OCI-LY7 (cell line): ENCODE measurements around the gene CCR5AS.

ENCODE experiments used
- BruUV-seq: library from RNA; stranded (reverse); fragments of 400-500 nt; replicated peaks from 2 replicates; lab custom pipeline; 2021; lab: Mats Ljungman, UMichigan
- CTCF ChIA-PET: fragments of 300-600 bp; sonication (Branson Sonifier 250); formaldehyde crosslinking; loops from one replicate; lab custom pipeline; 2022; ENCODE audit warnings: antibody characterized with exemption; ENCODE audit not compliant: unreplicated experiment; lab: Charles Lee
- POLR2A ChIA-PET: fragments of 300-600 bp; sonication (Branson Sonifier 250); formaldehyde crosslinking; loops from one replicate; lab custom pipeline; 2022; ENCODE audit warnings: antibody characterized with exemption; lab: Charles Lee
- DNase-seq: peaks from one replicate; pipeline ENCODE4 v3.0.0-alpha.2; 2015; ENCODE audit warnings: low spot score
- H2AFZ ChIP-seq: fragments of 200-600 bp; sonication (generic), shearing (Covaris generic); 2 replicates; pipeline ENCODE4 v1.6.1; 2014; ENCODE audit warnings: mild to moderate bottlenecking, antibody characterized with exemption, low read length, moderate library complexity
- H3K27ac ChIP-seq: fragments of 200-600 bp; sonication (generic); 2 replicates; pipeline ENCODE4 v1.5.1; 2014; ENCODE audit warnings: mixed run types, low read depth, mild to moderate bottlenecking, moderate library complexity, low read length, inconsistent platforms; ENCODE audit not compliant: poor library complexity, severe bottlenecking
- H3K36me3 ChIP-seq: fragments of 200-600 bp; sonication (generic); 2 replicates; pipeline ENCODE4 v1.6.1; 2014; ENCODE audit warnings: mild to moderate bottlenecking, antibody characterized with exemption, low read length, moderate library complexity, mixed read lengths; ENCODE audit not compliant: insufficient read depth
- H3K4me1 ChIP-seq: fragments of 200-600 bp; sonication (generic); 2 replicates; pipeline ENCODE4 v1.5.1; 2014; ENCODE audit warnings: mild to moderate bottlenecking, low read length; ENCODE audit not compliant: insufficient read depth, poor library complexity, severe bottlenecking
- H3K4me2 ChIP-seq: fragments of 200-600 bp; sonication (generic); 2 replicates; pipeline ENCODE4 v1.6.1; 2014; ENCODE audit warnings: mild to moderate bottlenecking, low read length
- H3K4me3 ChIP-seq: fragments of 200-600 bp; sonication (generic); 2 replicates; pipeline ENCODE4 v1.5.1; 2014; ENCODE audit warnings: mild to moderate bottlenecking, low read depth, low read length; ENCODE audit not compliant: poor library complexity, severe bottlenecking
- H3K79me2 ChIP-seq: fragments of 200-600 bp; sonication (generic); 2 replicates; pipeline ENCODE4 v1.6.1; 2016; ENCODE audit warnings: low read depth, mild to moderate bottlenecking, low read length, moderate library complexity, mixed read lengths; ENCODE audit not compliant: insufficient read depth
- H3K9me2 ChIP-seq: fragments of 200-600 bp; sonication (generic); 2 replicates; pipeline ENCODE4 v1.6.1; 2016; ENCODE audit warnings: mild to moderate bottlenecking, low read length, mixed read lengths; ENCODE audit not compliant: insufficient read depth
- H3K9me3 ChIP-seq: fragments of 200-600 bp; sonication (generic); 2 replicates; pipeline ENCODE4 v1.6.1; 2014; ENCODE audit warnings: mild to moderate bottlenecking, mixed run types, low read length, mixed read lengths
- H4K20me1 ChIP-seq: fragments of 200-600 bp; sonication (generic); 2 replicates; pipeline ENCODE4 v1.6.1; 2014; ENCODE audit warnings: mild to moderate bottlenecking, antibody characterized with exemption, low read length, moderate library complexity, mixed read lengths; ENCODE audit not compliant: insufficient read depth
- EZH2phosphoT487 ChIP-seq: fragments of 200-600 bp; sonication (generic); IDR thresholded peaks from 2 replicates; pipeline ENCODE4 v1.6.1; 2018; ENCODE audit warnings: low read depth, borderline replicate concordance, mild to moderate bottlenecking, mixed run types, antibody characterized with exemption, low read length, moderate library complexity, mixed read lengths
- intact Hi-C: fragments of 100-400 bp; cut with micrococcal nuclease; formaldehyde crosslinking; loops from one replicate; pipeline ENCODE4 v1.10.0; 2022; ENCODE audit not compliant: unreplicated experiment
- TF ChIP-seq, protein P1 (sequence below): fragments of 200-600 bp; sonication (generic); conservative IDR thresholded peaks from 2 replicates; pipeline ENCODE4 v1.5.1; 2014; ENCODE audit warnings: mild to moderate bottlenecking, antibody characterized with exemption, low read length, moderate library complexity, mixed read lengths

The CCR5AS gene

DNA sequence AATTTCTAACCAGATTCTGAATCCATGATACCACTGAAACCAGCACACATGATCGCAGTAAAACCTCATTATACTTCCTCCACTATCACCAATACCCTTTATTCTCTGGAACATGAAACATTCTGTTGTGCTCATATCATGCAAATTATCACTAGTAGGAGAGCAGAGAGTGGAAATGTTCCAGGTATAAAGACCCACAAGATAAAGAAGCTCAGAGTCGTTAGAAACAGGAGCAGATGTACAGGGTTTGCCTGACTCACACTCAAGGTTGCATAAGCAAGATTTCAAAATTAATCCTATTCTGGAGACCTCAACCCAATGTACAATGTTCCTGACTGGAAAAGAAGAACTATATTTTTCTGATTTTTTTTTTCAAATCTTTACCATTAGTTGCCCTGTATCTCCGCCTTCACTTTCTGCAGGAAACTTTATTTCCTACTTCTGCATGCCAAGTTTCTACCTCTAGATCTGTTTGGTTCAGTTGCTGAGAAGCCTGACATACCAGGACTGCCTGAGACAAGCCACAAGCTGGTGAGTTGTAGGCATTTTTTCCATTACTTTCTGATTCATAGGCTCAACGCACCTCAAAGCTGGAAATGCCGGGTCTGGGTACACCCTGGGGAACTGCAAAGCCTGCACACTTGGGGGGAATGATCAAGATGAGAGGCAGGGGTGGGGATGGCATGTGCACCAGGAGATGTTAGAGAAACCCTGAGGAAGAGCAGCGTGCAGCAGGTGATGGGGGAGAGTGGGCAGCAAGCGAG lies 53.0 kb downstream of the CCR5AS start, which contains the start of gene CCR2:
Gene CCR2, plus strand, starts transcription at position 465 of the 764 bp plus-strand sequence. CDS start 3,417 bp downstream, outside the sequence.
- no TSS peak for BruUV-seq
- H3K79me2 ChIP-seq = no peaks in the 10 kb centered on the region
- ChIA-PET CTCF (no interaction called here), POLR2A (interaction anchor here (0.7 kb wide), 2 partner anchors 58 to 242 kb away, joined by 3 to 5 read pairs; no protein-coding TSS in a partner anchor)
- H3K9me3 ChIP-seq = no peaks in the 10 kb centered on the region
- H3K4me1 ChIP-seq = peaks cover 9% of the 10 kb centered on the region
- H3K4me3 ChIP-seq = no peak within 1 kb of the TSS
- no peaks in the 10 kb centered on the region for H3K9me2 ChIP-seq
- no peak within 1 kb of the TSS for H3K4me2 ChIP-seq
- DNase-seq = no peak
- no peaks in the 10 kb centered on the region for H3K36me3 ChIP-seq
- H4K20me1 ChIP-seq = no peaks in the 10 kb centered on the region
- no peak for TF ChIP-seq EZH2phosphoT487
- TF ChIP-seq, protein P1, sequence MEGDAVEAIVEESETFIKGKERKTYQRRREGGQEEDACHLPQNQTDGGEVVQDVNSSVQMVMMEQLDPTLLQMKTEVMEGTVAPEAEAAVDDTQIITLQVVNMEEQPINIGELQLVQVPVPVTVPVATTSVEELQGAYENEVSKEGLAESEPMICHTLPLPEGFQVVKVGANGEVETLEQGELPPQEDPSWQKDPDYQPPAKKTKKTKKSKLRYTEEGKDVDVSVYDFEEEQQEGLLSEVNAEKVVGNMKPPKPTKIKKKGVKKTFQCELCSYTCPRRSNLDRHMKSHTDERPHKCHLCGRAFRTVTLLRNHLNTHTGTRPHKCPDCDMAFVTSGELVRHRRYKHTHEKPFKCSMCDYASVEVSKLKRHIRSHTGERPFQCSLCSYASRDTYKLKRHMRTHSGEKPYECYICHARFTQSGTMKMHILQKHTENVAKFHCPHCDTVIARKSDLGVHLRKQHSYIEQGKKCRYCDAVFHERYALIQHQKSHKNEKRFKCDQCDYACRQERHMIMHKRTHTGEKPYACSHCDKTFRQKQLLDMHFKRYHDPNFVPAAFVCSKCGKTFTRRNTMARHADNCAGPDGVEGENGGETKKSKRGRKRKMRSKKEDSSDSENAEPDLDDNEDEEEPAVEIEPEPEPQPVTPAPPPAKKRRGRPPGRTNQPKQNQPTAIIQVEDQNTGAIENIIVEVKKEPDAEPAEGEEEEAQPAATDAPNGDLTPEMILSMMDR = no peak
- no peak within 1 kb of the TSS for H3K27ac ChIP-seq
- intact Hi-C loops = no loop called here
- H2AFZ ChIP-seq = no peak within 1 kb of the TSS

DNA sequence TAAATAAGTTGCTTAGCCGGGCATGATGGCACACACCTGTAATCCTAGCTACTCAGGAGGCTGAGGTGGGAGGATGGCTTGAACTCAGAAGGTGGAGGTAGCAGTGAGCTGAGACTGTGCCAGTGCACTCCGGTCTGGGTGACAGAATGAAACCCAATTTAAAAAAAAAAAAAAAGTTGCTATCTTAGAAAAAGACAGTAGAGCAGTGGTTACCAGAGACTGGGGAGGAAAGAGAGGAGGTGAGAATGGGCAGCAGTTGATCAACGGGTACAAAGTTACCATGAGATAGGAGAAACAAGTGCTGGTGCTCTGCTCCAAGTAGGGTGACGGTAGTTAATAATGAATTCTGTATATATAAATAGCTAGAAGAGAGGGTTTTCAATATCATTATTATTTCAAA lies 53.8 kb downstream of the CCR5AS start:
- H3K9me3 ChIP-seq = no peaks in the 10 kb centered on the region
- H3K36me3 ChIP-seq = no peaks in the 10 kb centered on the region
- intact Hi-C loops = no loop called here
- no peak for TF ChIP-seq EZH2phosphoT487
- TF ChIP-seq, protein P1 = no peak
- no TSS peak for BruUV-seq
- ChIA-PET POLR2A (interaction anchor here (0.7 kb wide), 1 partner anchor 58 kb away, joined by 5 read pairs; no protein-coding TSS in a partner anchor), CTCF (no interaction called here)
- H2AFZ ChIP-seq = no peak overlapping the region
- H3K4me2 ChIP-seq = no peak overlapping the region
- H3K4me1 ChIP-seq = peaks cover 9% of the 10 kb centered on the region
- H3K9me2 ChIP-seq = no peaks in the 10 kb centered on the region
- H4K20me1 ChIP-seq = no peaks in the 10 kb centered on the region
- DNase-seq = no peak
- no peak overlapping the region for H3K27ac ChIP-seq
- no peak overlapping the region for H3K4me3 ChIP-seq
- no peaks in the 10 kb centered on the region for H3K79me2 ChIP-seq

DNA sequence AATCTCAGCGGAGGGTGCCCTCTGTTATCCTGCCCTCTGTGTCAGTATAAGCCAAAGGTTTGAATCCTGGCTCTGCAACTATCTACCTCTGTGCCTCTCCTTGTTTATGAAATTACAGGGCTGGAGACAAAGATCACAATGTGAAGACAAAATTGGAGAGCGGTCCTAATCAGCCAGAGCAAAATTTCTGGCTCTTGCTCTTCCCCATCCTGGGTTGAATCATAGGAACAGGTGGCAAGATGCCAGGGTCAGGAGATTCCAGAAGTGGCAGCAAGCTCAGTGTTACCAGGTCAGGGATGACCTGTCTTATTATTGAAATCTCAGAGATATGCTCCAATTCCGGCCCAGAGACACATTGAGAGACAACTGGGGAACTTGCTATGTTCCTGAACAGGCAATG lies 55.2 kb downstream of the CCR5AS start:
- Histone ChIP-seq H3K9me2 (no peaks in the 10 kb centered on the region), H3K79me2 (no peaks in the 10 kb centered on the region), H3K27ac (no peak overlapping the region), H3K9me3 (no peaks in the 10 kb centered on the region), H3K4me2 (no peak overlapping the region), H2AFZ (no peak overlapping the region), H3K4me1 (peaks cover 9% of the 10 kb centered on the region), H3K4me3 (no peak overlapping the region), H4K20me1 (no peaks in the 10 kb centered on the region), H3K36me3 (no peaks in the 10 kb centered on the region)
- CTCF ChIA-PET = no interaction called here
- no TSS peak for BruUV-seq
- TF ChIP-seq, protein P1 = no peak
- TF ChIP-seq EZH2phosphoT487 = no peak
- intact Hi-C loops = no loop called here
- DNase-seq = no peak
- POLR2A ChIA-PET = no interaction called here
